OCI-LY1 (cell line): ENCODE results near the gene IL17RD.
A peak's percentile ranks its signal among the peaks of the same experiment; 100 is the strongest.

Source experiments
- H2AFZ ChIP-seq: fragments of 200-600 bp; sonication (generic), shearing (Covaris generic); 2 replicates; pipeline ENCODE4 v1.6.0; 2014; ENCODE audit warnings: antibody characterized with exemption, mild to moderate bottlenecking, low read length
- H3F3A ChIP-seq: fragments of 200-600 bp; sonication (generic), shearing (Covaris generic); 2 replicates; pipeline ENCODE4 v1.6.0; 2014; ENCODE audit warnings: mild to moderate bottlenecking, antibody characterized with exemption, low read length, moderate library complexity; ENCODE audit not compliant: insufficient read depth
- H3K27ac ChIP-seq: fragments of 200-600 bp; sonication (generic); 2 replicates; pipeline ENCODE4 v1.5.1; 2014; ENCODE audit warnings: low read length, mixed run types, mild to moderate bottlenecking, low read depth; ENCODE audit not compliant: poor library complexity, severe bottlenecking
- H3K27me3 ChIP-seq: fragments of 200-600 bp; sonication (generic); 2 replicates; pipeline ENCODE4 v1.6.0; 2014; ENCODE audit warnings: antibody characterized with exemption, mild to moderate bottlenecking, low read length, moderate library complexity; ENCODE audit not compliant: insufficient read depth
- H3K36me3 ChIP-seq: fragments of 200-600 bp; sonication (generic); 2 replicates; pipeline ENCODE4 v1.6.1; 2014; ENCODE audit warnings: mild to moderate bottlenecking, antibody characterized with exemption, low read length, moderate library complexity, mixed read lengths; ENCODE audit not compliant: insufficient read depth
- H3K4me1 ChIP-seq: fragments of 200-600 bp; sonication (generic); 2 replicates; pipeline ENCODE4 v1.5.1; 2014; ENCODE audit warnings: mild to moderate bottlenecking, low read length, moderate library complexity; ENCODE audit not compliant: insufficient read depth, severe bottlenecking
- H3K4me2 ChIP-seq: fragments of 200-600 bp; sonication (generic), shearing (Covaris generic); 2 replicates; pipeline ENCODE4 v1.6.1; 2014; ENCODE audit warnings: low read length
- H3K4me3 ChIP-seq: fragments of 200-600 bp; sonication (generic); 2 replicates; pipeline ENCODE4 v1.5.1; 2014; ENCODE audit warnings: low read length, low read depth, mild to moderate bottlenecking, mixed read lengths; ENCODE audit not compliant: poor library complexity, severe bottlenecking
- H3K79me2 ChIP-seq: fragments of 200-600 bp; shearing (Covaris generic); 2 replicates; pipeline ENCODE4 v1.6.1; 2016; ENCODE audit warnings: mixed run types, low read length, mixed read lengths; ENCODE audit not compliant: insufficient read depth
- H3K9ac ChIP-seq: fragments of 200-600 bp; sonication (generic), shearing (Covaris generic); 2 replicates; pipeline ENCODE4 v1.6.1; 2014; ENCODE audit warnings: mild to moderate bottlenecking, low read length, mixed read lengths
- H3K9me2 ChIP-seq: fragments of 200-600 bp; sonication (generic), shearing (Covaris generic); 2 replicates; pipeline ENCODE4 v1.6.1; 2014; ENCODE audit warnings: low read depth, mild to moderate bottlenecking, low read length, mixed read lengths
- H3K9me3 ChIP-seq: fragments of 200-600 bp; shearing (Covaris generic); 2 replicates; pipeline ENCODE4 v1.6.1; 2014; ENCODE audit warnings: low read length, mixed read lengths
- H4K20me1 ChIP-seq: fragments of 200-600 bp; sonication (generic), shearing (Covaris generic); 2 replicates; pipeline ENCODE4 v1.6.0; 2016; ENCODE audit warnings: mild to moderate bottlenecking, low read length; ENCODE audit not compliant: insufficient read depth
- CTCF ChIP-seq: fragments of 200-600 bp; sonication (generic), shearing (Covaris generic); IDR thresholded peaks from 2 replicates; pipeline ENCODE4 v1.5.1; 2017; ENCODE audit warnings: mild to moderate bottlenecking, antibody characterized with exemption, low read length, moderate library complexity, mixed read lengths
- EZH2 ChIP-seq: fragments of 200-600 bp; sonication (generic), shearing (Covaris generic); IDR thresholded peaks from 2 replicates; pipeline ENCODE4 v1.8.0; 2017; ENCODE audit warnings: borderline replicate concordance, mixed run types, mild to moderate bottlenecking, antibody characterized with exemption, low read length, moderate library complexity, mixed read lengths

IL17RD gene

GRCh38 chr3:57064572-57064971 is 100.6 kb downstream of the IL17RD start:
- no peaks in the 10 kb centered on the region for H3K27me3 ChIP-seq
- no peaks in the 10 kb centered on the region for H3K79me2 ChIP-seq
- no peaks in the 10 kb centered on the region for H3K9me2 ChIP-seq
- no peaks in the 10 kb centered on the region for H3K9me3 ChIP-seq
- peak overlapping the region; percentile 80 for H3K27ac ChIP-seq
- peaks cover 79% of the 10 kb centered on the region for H3K4me1 ChIP-seq
- 0 out of 2 replicates have a peak, but pooled peaks cover 3% of the 10 kb centered on the region for H3F3A ChIP-seq
- TF ChIP-seq CTCF = no peak
- H2AFZ ChIP-seq = no peak overlapping the region
- no peaks in the 10 kb centered on the region for H4K20me1 ChIP-seq
- no peak overlapping the region for H3K9ac ChIP-seq
- H3K4me3 ChIP-seq = no peak overlapping the region
- peak overlapping the region; percentile 52; the same call in 1 of the 2 replicates for H3K4me2 ChIP-seq
- H3K36me3 ChIP-seq = no peaks in the 10 kb centered on the region

GRCh38 chr3:57064001-57064400 is 101.2 kb downstream of the IL17RD start:
- peak overlapping the region; percentile 17; the same call in 1 of the 2 replicates for H3K9ac ChIP-seq
- H2AFZ ChIP-seq = no peak overlapping the region
- H4K20me1 ChIP-seq = no peaks in the 10 kb centered on the region
- peak overlapping the region; percentile 33 for H3K4me3 ChIP-seq
- peak overlapping the region; percentile 80 for H3K27ac ChIP-seq
- no peaks in the 10 kb centered on the region for H3K36me3 ChIP-seq
- H3F3A ChIP-seq = 0 out of 2 replicates have a peak, but pooled peaks cover 3% of the 10 kb centered on the region
- H3K9me2 ChIP-seq = no peaks in the 10 kb centered on the region
- peaks cover 74% of the 10 kb centered on the region for H3K4me1 ChIP-seq
- no peaks in the 10 kb centered on the region for H3K9me3 ChIP-seq
- H3K27me3 ChIP-seq = no peaks in the 10 kb centered on the region
- H3K79me2 ChIP-seq = no peaks in the 10 kb centered on the region
- H3K4me2 ChIP-seq = peak overlapping the region; percentile 52
- TF ChIP-seq CTCF (no peak), EZH2 (no peak)

GRCh38 chr3:57063032-57063431 is 102.1 kb downstream of the IL17RD start:
- Histone ChIP-seq H3K27ac (peak overlapping the region; percentile 80), H3F3A (0 out of 2 replicates have a peak, but pooled peaks cover 1% of the 10 kb centered on the region), H3K9me3 (no peaks in the 10 kb centered on the region), H3K4me2 (peak overlapping the region; percentile 52; the same call in 1 of the 2 replicates), H3K36me3 (no peaks in the 10 kb centered on the region), H3K79me2 (no peaks in the 10 kb centered on the region), H3K4me3 (peak overlapping the region; percentile 33), H4K20me1 (no peaks in the 10 kb centered on the region), H3K4me1 (peaks cover 64% of the 10 kb centered on the region), H2AFZ (no peak overlapping the region), H3K27me3 (no peaks in the 10 kb centered on the region), H3K9ac (peak overlapping the region; percentile 17; the same call in 1 of the 2 replicates), H3K9me2 (no peaks in the 10 kb centered on the region)
- no peak for TF ChIP-seq CTCF
- no peak for TF ChIP-seq EZH2
